H1 (cell line): ENCODE data around the gene IRS1. TPM values are rescaled to one million over a fixed set of nuclear protein-coding genes. Genes with fewer than 3 reads are reported as not detected.

Experiments
- BACH1 ChIP-seq: IDR thresholded peaks from 2 replicates; pipeline ENCODE4 v1.6.1; 2012; ENCODE audit warnings: low read length, improper control_type of control experiment
- CTBP2 ChIP-seq: IDR thresholded peaks from 2 replicates; pipeline ENCODE4 v1.7.0; 2011; ENCODE audit warnings: borderline replicate concordance, mild to moderate bottlenecking, moderate library complexity, mixed read lengths, low read length; ENCODE audit not compliant: insufficient read depth, insufficient read length
- JUN ChIP-seq: IDR thresholded peaks from 2 replicates; pipeline ENCODE4 v1.6.1; 2011; ENCODE audit warnings: low read depth, mild to moderate bottlenecking, improper control_type of control experiment, low read length
- RXRA ChIP-seq: IDR thresholded peaks from 2 replicates; pipeline ENCODE4 v1.6.1; 2011; ENCODE audit warnings: low read depth, mild to moderate bottlenecking, low read length, moderate library complexity; ENCODE audit not compliant: insufficient read depth
- SAP30 ChIP-seq: fragments of 300-600 bp; sonication (generic); IDR thresholded peaks from 2 replicates; pipeline ENCODE4 v1.7.1; 2012; ENCODE audit warnings: low read length, moderate library complexity, mild to moderate bottlenecking, inconsistent platforms; ENCODE audit not compliant: insufficient read depth, insufficient replicate concordance
- SIN3A ChIP-seq, 2 experiments: IDR thresholded peaks in 1 of 2; conservative IDR thresholded peaks in 1 of 2; 2 replicates each; pipeline ENCODE4 v1.6.1; 2011 to 2012; ENCODE audit warnings: low read length in 2 of 2, improper control_type of control experiment in 1 of 2, low read depth in 1 of 2, mild to moderate bottlenecking in 1 of 2
- SIX5 ChIP-seq: IDR thresholded peaks from 2 replicates; pipeline ENCODE4 v1.6.1; 2011; ENCODE audit warnings: mild to moderate bottlenecking, low read depth, low read length
- TAF1 ChIP-seq: IDR thresholded peaks from 2 replicates; pipeline ENCODE4 v1.6.1; 2011; ENCODE audit warnings: mild to moderate bottlenecking, low read depth, low read length
- polyA plus RNA-seq, 7 experiments: library from polyadenylated mRNA; depleted of rRNA in 3 of 7; stranded (reverse) in 5 of 7; unstranded in 2 of 7; fragments of >200 nt in 5 of 7; fragments of 200-250 nt in 2 of 7; gene quantifications; 1 replicate in 5 of 7; 2 replicates in 1 of 7; 4 replicates in 1 of 7; pipeline versions ENCODE4 v1.2.1 to v1.2.3, GENCODE V29; 2011 to 2013; ENCODE audit warnings: missing spikeins in 2 of 7, mixed read lengths in 2 of 7
- total RNA-seq: library from RNA; stranded (reverse); fragmentation: NEBNext Ultra II Directional; extraction: Animal tissue kit (Norgen Biotek cat#: 25700); gene quantifications from 2 replicates; pipeline ENCODE4 v1.2.1, GENCODE V29; 2021
- TF ChIP-seq, protein P1 (sequence below): fragments of 300-600 bp; sonication (generic); IDR thresholded peaks from 2 replicates; pipeline ENCODE4 v1.7.1; 2012; ENCODE audit warnings: low read length, moderate library complexity, mild to moderate bottlenecking, inconsistent platforms; ENCODE audit not compliant: insufficient replicate concordance
- TF ChIP-seq, protein P2 (sequence below): IDR thresholded peaks from 2 replicates; pipeline ENCODE4 v1.6.1; 2011; ENCODE audit warnings: low read depth, mild to moderate bottlenecking, low read length; ENCODE audit not compliant: insufficient read depth

Gene IRS1
- total and polyA plus RNA-seq, 2 of the 8 experiments (the other 6 are each of a cell fraction or from before 2014, with no cell fraction given) = 9.1 to 26.9 TPM

DNA sequence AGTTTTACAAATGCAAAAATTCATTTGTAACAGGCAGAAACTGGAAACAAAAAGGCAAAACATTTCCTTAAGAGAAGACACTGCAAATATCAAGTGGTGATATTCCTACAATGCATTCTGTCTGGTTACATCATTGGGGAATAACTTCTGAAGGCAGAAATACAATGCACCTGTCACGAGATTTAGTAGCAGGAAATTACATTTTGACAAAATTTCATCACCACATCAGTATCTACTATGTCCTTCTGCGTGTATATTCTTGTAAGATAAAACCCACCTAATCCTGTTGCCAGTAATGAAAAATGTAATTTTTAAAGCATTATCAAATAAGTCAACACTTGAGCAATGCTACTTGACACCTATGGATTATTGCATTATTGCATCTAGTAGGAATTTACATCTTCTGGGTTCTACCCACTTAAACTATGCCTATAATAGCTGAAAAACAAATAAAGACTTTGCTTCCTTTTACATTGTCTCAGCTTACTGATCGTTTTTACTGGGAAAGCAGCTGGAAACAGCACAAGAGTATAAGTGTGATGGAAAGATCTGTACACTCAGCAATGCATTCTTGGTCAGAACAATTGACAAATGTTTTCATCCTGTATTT lies 59.5 kb downstream of the IRS1 start (continued):
- TF ChIP-seq, protein P1, sequence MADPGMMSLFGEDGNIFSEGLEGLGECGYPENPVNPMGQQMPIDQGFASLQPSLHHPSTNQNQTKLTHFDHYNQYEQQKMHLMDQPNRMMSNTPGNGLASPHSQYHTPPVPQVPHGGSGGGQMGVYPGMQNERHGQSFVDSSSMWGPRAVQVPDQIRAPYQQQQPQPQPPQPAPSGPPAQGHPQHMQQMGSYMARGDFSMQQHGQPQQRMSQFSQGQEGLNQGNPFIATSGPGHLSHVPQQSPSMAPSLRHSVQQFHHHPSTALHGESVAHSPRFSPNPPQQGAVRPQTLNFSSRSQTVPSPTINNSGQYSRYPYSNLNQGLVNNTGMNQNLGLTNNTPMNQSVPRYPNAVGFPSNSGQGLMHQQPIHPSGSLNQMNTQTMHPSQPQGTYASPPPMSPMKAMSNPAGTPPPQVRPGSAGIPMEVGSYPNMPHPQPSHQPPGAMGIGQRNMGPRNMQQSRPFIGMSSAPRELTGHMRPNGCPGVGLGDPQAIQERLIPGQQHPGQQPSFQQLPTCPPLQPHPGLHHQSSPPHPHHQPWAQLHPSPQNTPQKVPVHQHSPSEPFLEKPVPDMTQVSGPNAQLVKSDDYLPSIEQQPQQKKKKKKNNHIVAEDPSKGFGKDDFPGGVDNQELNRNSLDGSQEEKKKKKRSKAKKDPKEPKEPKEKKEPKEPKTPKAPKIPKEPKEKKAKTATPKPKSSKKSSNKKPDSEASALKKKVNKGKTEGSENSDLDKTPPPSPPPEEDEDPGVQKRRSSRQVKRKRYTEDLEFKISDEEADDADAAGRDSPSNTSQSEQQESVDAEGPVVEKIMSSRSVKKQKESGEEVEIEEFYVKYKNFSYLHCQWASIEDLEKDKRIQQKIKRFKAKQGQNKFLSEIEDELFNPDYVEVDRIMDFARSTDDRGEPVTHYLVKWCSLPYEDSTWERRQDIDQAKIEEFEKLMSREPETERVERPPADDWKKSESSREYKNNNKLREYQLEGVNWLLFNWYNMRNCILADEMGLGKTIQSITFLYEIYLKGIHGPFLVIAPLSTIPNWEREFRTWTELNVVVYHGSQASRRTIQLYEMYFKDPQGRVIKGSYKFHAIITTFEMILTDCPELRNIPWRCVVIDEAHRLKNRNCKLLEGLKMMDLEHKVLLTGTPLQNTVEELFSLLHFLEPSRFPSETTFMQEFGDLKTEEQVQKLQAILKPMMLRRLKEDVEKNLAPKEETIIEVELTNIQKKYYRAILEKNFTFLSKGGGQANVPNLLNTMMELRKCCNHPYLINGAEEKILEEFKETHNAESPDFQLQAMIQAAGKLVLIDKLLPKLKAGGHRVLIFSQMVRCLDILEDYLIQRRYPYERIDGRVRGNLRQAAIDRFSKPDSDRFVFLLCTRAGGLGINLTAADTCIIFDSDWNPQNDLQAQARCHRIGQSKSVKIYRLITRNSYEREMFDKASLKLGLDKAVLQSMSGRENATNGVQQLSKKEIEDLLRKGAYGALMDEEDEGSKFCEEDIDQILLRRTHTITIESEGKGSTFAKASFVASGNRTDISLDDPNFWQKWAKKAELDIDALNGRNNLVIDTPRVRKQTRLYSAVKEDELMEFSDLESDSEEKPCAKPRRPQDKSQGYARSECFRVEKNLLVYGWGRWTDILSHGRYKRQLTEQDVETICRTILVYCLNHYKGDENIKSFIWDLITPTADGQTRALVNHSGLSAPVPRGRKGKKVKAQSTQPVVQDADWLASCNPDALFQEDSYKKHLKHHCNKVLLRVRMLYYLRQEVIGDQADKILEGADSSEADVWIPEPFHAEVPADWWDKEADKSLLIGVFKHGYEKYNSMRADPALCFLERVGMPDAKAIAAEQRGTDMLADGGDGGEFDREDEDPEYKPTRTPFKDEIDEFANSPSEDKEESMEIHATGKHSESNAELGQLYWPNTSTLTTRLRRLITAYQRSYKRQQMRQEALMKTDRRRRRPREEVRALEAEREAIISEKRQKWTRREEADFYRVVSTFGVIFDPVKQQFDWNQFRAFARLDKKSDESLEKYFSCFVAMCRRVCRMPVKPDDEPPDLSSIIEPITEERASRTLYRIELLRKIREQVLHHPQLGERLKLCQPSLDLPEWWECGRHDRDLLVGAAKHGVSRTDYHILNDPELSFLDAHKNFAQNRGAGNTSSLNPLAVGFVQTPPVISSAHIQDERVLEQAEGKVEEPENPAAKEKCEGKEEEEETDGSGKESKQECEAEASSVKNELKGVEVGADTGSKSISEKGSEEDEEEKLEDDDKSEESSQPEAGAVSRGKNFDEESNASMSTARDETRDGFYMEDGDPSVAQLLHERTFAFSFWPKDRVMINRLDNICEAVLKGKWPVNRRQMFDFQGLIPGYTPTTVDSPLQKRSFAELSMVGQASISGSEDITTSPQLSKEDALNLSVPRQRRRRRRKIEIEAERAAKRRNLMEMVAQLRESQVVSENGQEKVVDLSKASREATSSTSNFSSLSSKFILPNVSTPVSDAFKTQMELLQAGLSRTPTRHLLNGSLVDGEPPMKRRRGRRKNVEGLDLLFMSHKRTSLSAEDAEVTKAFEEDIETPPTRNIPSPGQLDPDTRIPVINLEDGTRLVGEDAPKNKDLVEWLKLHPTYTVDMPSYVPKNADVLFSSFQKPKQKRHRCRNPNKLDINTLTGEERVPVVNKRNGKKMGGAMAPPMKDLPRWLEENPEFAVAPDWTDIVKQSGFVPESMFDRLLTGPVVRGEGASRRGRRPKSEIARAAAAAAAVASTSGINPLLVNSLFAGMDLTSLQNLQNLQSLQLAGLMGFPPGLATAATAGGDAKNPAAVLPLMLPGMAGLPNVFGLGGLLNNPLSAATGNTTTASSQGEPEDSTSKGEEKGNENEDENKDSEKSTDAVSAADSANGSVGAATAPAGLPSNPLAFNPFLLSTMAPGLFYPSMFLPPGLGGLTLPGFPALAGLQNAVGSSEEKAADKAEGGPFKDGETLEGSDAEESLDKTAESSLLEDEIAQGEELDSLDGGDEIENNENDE = no peak
- TF ChIP-seq SAP30 = no peak
- TF ChIP-seq JUN = no peak
- TF ChIP-seq, protein P2, sequence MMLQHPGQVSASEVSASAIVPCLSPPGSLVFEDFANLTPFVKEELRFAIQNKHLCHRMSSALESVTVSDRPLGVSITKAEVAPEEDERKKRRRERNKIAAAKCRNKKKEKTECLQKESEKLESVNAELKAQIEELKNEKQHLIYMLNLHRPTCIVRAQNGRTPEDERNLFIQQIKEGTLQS = no peak
- no peak for TF ChIP-seq RXRA
- TF ChIP-seq BACH1 = no peak
- no peak for TF ChIP-seq SIN3A (conservative IDR thresholded peaks at IDR 0.05 in 1 of 2, IDR thresholded peaks at IDR 0.05 in 1 of 2; ENCODE audit: low read depth in 1 of 2, low read length in 2 of 2)
- no peak for TF ChIP-seq TAF1
- no peak for TF ChIP-seq SIX5
- TF ChIP-seq CTBP2 = no peak
